HG03280 (cell line): ENCODE measurements around the gene TSHZ2.
"Not testable (repeated sequence)": the region's sequence is repeated elsewhere in the genome, so short reads cannot be mapped to it uniquely, and the experiment has no call there.

ENCODE experiments used
- ATAC-seq: cut with Tn5 transposase; IDR thresholded peaks from one replicate; pipeline ENCODE4 v1.9.1; 2021; ENCODE audit warnings: mild to moderate bottlenecking, moderate library complexity; ENCODE audit not compliant: unreplicated experiment

Gene TSHZ2

GRCh38 chr20:53080687-53080962 is 108.5 kb downstream of the TSHZ2 start:
- ATAC-seq = no peak

- ATAC-seq = no peak
Measured at GRCh38 chr20:53080969-53081871, 109.1 kb downstream of the TSHZ2 start.

DNA sequence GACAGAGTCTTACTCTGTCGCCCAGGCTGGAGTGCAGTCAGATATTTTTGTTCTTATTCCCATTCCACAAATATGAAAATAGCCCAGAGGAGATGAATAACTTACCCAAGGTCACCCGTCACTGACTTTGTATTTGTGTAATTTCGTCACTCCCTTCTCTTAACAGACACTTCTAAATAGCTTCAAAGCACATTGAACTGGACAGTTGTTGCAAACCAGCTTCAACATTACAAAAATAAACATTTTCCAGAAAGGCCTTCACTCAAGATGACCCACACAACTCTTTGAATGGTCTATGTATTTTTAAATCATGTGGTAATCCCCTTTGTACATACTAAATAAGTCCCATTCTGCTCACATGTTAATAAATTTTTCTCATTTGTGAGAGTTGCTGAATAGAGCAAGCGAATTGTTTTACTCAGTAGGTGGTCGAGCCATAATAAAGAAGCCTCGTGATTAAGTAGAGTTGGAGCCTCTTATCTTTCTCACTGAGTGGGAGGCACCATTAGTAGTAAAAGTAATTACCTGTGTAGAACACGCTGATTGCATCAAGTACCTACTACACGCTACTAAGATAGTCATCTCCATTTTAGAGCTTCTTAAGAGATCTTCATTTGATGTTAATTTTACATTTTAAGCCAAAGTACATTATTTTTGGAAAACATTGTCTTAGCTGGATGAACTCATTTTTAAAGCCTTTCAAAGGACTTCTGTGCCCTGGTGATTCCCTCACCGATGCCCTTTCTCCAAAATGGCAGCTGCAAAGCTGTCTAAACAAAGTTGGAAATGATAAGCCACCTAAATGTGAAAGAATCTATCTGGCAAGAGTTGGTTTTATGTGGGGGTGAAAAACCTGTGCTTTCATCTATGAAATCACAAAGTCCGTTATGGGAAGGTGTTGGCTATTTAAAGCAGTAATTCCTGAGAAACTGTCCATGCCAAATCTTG is 110.0 kb downstream of the TSHZ2 start:
- no peak for ATAC-seq

DNA sequence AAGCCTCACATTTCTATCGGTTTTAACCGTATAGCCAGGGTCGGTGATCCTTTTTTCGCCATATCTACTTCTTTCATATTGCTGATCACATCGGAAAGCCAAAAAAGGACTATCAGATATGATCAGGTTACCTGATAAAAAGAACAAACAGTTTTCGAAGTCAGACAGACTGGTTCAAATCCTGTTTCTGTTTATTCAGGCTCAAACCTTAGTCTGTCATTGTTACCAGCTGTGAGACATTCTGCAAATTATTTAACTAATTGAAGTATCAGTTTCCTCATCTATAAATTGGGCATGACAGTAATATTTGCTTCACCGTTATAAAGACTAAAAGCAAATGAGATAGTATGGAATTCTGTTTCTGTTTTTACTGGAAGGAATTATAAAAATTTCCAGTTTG is 111.3 kb downstream of the TSHZ2 start:
- ATAC-seq = no peak

- no peak for ATAC-seq
Measured at GRCh38 chr20:53084408-53084997, 112.3 kb downstream of the TSHZ2 start.

GRCh38 chr20:53085720-53086119 is 113.6 kb downstream of the TSHZ2 start:
- no peak for ATAC-seq

DNA sequence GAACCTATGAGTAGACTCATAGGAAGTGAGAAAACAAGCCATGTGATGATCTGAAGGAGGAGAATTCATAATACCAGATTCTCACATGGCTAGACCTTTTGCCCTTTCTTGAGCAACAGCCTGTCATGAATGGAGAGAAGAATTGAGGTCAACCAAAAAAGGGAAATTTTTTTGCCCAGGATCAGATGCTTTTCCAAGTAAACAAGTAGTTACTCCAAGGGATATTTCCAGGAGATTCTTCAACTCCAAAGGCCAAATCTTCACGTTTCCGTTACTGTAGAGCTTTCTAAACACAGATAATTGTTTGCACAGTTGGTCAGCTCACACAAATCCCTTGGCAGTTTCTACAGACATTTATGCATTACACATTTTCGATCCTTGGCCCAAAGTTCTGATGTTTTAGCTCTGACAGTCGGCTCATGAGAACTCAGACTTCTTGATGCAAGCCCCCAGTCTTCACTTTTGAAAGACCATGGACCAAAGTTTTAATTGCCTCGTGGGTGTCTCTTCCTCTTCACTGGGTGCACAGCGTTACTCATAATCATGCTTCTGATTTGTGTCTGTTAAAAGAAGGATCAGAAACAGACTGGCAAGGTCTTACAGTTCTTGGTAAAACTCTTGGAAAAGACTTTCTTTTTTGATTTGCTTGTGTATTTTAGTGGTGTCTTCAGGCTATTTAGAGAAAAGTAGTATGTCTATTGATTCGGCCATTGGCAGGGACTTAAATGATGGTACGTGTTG is 115.0 kb downstream of the TSHZ2 start:
- ATAC-seq = no peak

DNA sequence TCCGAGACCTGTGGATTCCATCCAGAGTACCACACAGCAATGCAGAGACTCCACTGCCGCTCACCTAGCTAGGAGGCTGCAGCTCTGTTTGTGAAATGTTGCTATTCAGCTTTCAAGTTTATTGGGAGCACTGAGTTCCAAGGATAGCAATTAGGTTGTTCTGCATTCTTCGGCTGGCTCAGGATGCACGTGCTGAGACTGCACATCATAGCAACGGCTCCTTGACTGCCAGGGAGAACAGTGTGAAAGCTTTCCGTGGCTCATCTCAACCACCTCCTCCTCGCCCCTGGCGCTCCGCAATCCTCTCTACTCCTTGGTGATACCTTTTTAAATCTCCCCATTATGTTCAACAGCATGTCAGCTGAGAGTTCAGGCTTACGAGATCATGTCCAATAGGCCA is 116.6 kb downstream of the TSHZ2 start:
- no peak for ATAC-seq

GRCh38 chr20:53089851-53090250 is 117.7 kb downstream of the TSHZ2 start:
- ATAC-seq = not testable (repeated sequence)

DNA sequence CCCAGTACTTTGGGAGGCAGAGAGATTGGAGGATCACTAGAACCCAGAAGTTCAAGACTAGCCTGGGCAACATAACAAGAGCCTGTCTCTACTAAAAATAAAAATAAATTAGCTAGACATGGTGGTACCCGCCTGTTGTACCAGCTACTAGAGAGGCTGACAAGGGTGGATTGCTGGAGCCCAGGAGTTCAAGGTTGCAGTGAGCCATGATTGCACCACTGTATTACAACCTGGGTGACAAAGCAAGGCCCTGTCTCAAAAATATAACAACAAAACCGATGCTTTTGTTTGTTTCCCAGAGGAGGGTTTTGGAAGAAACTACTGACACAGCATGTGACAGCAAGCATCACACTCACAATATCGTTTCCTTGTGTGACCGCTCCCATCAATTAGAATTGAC is 119.6 kb downstream of the TSHZ2 start:
- no peak for ATAC-seq

- ATAC-seq = no peak
Measured at GRCh38 chr20:53092772-53093300, 120.7 kb downstream of the TSHZ2 start.

- no peak for ATAC-seq
Measured at GRCh38 chr20:53097371-53097770, 125.2 kb downstream of the TSHZ2 start.

DNA sequence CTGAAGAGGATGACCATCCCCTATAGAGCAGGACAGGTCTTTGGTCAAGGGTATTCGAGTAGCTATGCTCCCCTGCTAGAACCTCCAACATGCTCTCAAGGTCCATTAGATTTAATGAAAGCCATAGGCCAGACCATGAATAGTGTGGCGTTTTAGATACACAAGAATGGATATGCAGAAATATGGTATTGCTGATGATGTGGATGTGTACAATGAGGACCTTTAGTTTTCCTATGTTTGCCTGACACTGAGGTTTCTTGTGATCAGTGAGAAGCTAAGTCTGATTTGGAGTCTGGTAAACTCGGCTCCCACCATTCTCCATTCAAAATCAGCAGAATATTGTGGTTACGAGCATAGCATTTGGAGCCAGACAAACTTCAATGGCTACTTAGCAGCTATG is 125.6 kb downstream of the TSHZ2 start:
- ATAC-seq = no peak

- no peak for ATAC-seq
Measured at GRCh38 chr20:53098621-53099020, 126.5 kb downstream of the TSHZ2 start.

DNA sequence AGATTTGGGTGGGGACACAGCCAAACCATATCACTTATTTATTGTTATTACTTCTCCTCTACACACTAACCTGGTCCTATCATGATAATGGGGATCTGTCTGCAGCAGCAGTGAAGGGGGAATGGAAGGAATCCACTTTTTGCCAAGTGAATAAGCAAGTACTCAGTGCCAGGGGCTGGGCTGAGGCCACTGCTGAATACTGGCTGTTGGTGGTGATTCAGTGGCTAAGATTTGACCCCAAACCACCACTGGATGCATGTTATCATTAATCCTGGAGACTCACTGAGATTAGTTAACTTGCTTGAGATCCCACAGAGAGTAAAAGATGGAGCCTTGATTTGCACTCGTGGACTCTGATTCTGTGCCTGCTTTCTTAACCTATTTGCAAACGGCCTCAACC is 127.7 kb downstream of the TSHZ2 start:
- no peak for ATAC-seq

GRCh38 chr20:53100476-53100911 is 128.3 kb downstream of the TSHZ2 start:
- no peak for ATAC-seq

- ATAC-seq = no peak
Measured at GRCh38 chr20:53101992-53102760, 130.0 kb downstream of the TSHZ2 start.

DNA sequence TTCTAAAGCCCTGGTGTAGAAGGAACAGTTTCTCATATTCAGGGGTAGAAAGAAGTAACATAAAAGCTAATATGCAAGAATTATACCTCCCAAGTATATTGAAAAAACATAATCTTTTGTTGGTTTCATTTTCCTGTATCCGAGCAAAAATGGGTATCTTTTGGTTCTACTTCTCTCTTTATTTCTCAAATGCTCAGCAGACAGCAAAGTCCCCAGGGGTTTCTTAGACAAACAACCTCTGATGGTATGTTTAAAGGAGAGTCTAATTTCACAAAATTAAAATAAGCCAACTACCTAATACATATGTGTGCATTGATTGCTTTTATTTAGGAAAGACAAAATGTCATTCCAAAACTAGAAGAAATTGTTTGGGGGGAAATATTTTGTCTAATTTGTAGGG is 131.0 kb downstream of the TSHZ2 start:
- ATAC-seq = no peak

DNA sequence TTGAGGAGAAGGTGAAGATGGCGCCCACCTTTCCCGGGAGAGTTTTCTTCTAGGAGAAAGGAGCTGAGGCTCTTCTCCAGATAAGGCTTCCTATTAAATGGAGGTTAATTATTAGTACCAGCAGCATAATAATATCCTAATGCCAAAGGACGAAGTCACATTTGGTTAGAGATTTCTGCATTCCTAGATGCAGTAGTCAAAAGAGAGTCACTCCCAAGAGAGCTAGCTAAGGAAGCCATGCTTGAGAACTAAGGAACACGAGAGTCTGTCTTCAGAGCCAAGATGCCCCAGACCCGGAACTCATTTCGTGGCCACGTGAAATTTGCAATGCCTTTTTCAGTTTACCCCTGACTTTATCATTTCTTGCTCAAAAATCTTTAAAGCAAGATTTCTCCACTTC is 132.7 kb downstream of the TSHZ2 start:
- ATAC-seq = no peak

DNA sequence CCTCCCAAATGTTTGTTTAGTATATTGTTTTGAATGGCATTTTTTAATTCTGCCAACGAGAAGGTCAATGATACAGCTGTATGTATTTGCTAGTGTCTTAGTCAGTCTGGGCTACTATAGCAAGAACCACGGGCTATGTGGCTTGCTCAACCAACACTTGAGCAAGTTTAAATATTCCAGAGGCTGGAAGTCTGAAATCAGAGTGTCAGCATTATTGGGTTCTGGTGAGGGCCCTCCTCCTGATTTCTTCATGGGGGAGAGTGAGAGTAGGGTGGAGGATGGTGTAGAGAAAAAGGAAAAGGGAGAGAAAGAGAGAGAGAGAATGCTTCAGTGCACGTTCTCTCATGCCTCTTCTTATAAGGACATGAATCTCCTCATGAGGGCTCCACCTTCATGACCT is 144.6 kb downstream of the TSHZ2 start:
- no peak for ATAC-seq
